Measurements from ENCODE around the gene CAPN10.
A peak's percentile ranks its signal among the peaks of the same experiment; 100 is the strongest.
"Not testable (repeated sequence)": the region's sequence is repeated elsewhere in the genome, so short reads cannot be mapped to it uniquely, and the experiment has no call there.

CAPN10 gene

GRCh38 chr2:240586198-240586918 lies at the start of gene CAPN10:
Gene CAPN10 (plus strand): TSS chr2:240586734. CDS start chr2:240586912, 178 bp downstream.
- peak; percentile 97 for DNase-seq

- DNase-seq, result no peak
Observed at GRCh38 chr2:240538031-240538780, 48.3 kb upstream of the CAPN10 start.

- not testable (repeated sequence) for DNase-seq
Observed at GRCh38 chr2:240539101-240539500, 47.4 kb upstream of the CAPN10 start.

GRCh38 chr2:240539906-240540305 lies 46.6 kb upstream of the CAPN10 start:
- no peak for DNase-seq

GRCh38 chr2:240551288-240551687 lies 35.2 kb upstream of the CAPN10 start:
- no peak for DNase-seq

GRCh38 chr2:240551811-240552210 lies 34.7 kb upstream of the CAPN10 start:
- DNase-seq, result no peak

- no peak for DNase-seq
Observed at GRCh38 chr2:240553956-240554480, 32.5 kb upstream of the CAPN10 start.

GRCh38 chr2:240554767-240555493 lies 31.6 kb upstream of the CAPN10 start:
- DNase-seq, result no peak

- no peak for DNase-seq
Observed at GRCh38 chr2:240555541-240556250, 30.8 kb upstream of the CAPN10 start.

GRCh38 chr2:240556553-240557100 lies 29.9 kb upstream of the CAPN10 start:
- DNase-seq, result peak; percentile 66

- DNase-seq, result no peak
Observed at GRCh38 chr2:240557101-240557751, 29.3 kb upstream of the CAPN10 start.

- peak; percentile 50 for DNase-seq
Observed at GRCh38 chr2:240557808-240558207, 28.7 kb upstream of the CAPN10 start, which contains the start of gene ANKMY1. Gene ANKMY1 (minus strand): TSS chr2:240557988. CDS start chr2:240557335, 653 bp downstream.

GRCh38 chr2:240558236-240558761 lies 28.2 kb upstream of the CAPN10 start:
- no peak for DNase-seq

GRCh38 chr2:240559286-240559685 lies 27.2 kb upstream of the CAPN10 start:
- no peak for DNase-seq

- peak; percentile 88 for DNase-seq
Observed at GRCh38 chr2:240560084-240560479, 26.5 kb upstream of the CAPN10 start, which contains the start of gene DUSP28. Gene DUSP28 (plus strand): TSS chr2:240560357. CDS start chr2:240560685, 328 bp downstream.

GRCh38 chr2:240560480-240561324 lies 25.8 kb upstream of the CAPN10 start:
- DNase-seq, result peak; percentile 98

- no peak for DNase-seq
Observed at GRCh38 chr2:240561325-240561971, 25.1 kb upstream of the CAPN10 start.

GRCh38 chr2:240563231-240563630 lies 23.3 kb upstream of the CAPN10 start:
- DNase-seq, result not testable (repeated sequence)

GRCh38 chr2:240563951-240564560 lies 22.5 kb upstream of the CAPN10 start:
- DNase-seq, result no peak
